Measurements from ENCODE around the gene MESD. TPM values are rescaled to one million over a fixed set of nuclear protein-coding genes. Genes with fewer than 3 reads are reported as not detected.
A peak's percentile ranks its signal among the peaks of the same experiment; 100 is the strongest.

The MESD gene
- total and polyA plus RNA-seq, 11 donors, result 11.2 to 19.8 (median 14.8) TPM

DNA sequence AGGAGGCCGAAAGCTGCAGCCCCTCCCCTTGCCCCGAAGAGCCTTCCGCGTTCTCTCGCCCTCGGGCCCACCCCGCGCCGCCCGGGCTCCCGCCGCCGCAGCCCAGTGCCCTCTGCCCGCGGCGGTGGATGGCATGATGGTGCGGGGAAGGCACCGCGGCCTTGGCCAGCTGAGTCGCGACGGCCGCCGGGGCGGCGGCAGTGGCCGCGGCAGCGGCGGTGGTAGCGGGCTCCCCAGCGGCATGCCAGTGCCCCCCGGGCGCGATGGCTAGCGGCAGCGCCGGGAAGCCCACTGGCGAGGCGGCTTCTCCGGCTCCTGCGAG lies 12.4 kb upstream of the MESD start:
- H3K4me3 ChIP-seq, result peak overlapping the region; percentile 57 to 98 (median 90)
- TF ChIP-seq POLR2A (IDR thresholded peaks at IDR 0.05) (no peak), CTCF (IDR thresholded peaks at IDR 0.05) (no peak)
- DNase-seq (no peak), ATAC-seq (peak in 1 of 4 donors; percentile 14)
- H3K27me3 ChIP-seq, result peaks cover 0 to 7% (median 0%) of the 10 kb centered on the region in 9 donors
- H3K9me3 ChIP-seq, result no peaks in the 10 kb centered on the region
- H3K36me3 ChIP-seq, result peaks cover 0 to 25% (median 8%) of the 10 kb centered on the region in 9 donors
- intact Hi-C loops (cut with DNase I), result loop anchor here in 8 of 10 donors (5.0 to 10.0 kb wide), 4 partner anchors 35 to 103 kb away; no protein-coding TSS in a partner anchor
- 0 to 3% (median 2%) methylated on average over 2 to 42 of the region's 42 CpGs for WGBS, 4 donors
- peaks cover 5 to 65% (median 44%) of the 10 kb centered on the region in 12 donors for H3K4me1 ChIP-seq
- H3K27ac ChIP-seq, result peak overlapping the region; percentile 88 to 100 (median 99)

- peak overlapping the region; percentile 57 to 98 (median 90) for H3K4me3 ChIP-seq
- DNase-seq (peak; percentile 75 to 84 (median 78)), ATAC-seq (peak in 3 of 4 donors; percentile 49 to 66 (median 51))
- H3K27ac ChIP-seq, result peak overlapping the region; percentile 88 to 100 (median 99)
- peaks cover 0 to 7% (median 0%) of the 10 kb centered on the region in 9 donors for H3K27me3 ChIP-seq
- WGBS, 4 donors, result 0 to 1% (median 0%) methylated on average over 46 to 110 of the region's 110 CpGs
- H3K9me3 ChIP-seq, result peaks cover 0 to 3% (median 0%) of the 10 kb centered on the region in 12 donors
- intact Hi-C loops (cut with DNase I), result loop anchor here in 9 of 10 donors (2.0 to 10.0 kb wide), 5 partner anchors 36 to 103 kb away; no protein-coding TSS in a partner anchor
- peaks cover 0 to 25% (median 8%) of the 10 kb centered on the region in 9 donors for H3K36me3 ChIP-seq
- H3K4me1 ChIP-seq, result peaks cover 5 to 62% (median 41%) of the 10 kb centered on the region in 12 donors
- TF ChIP-seq POLR2A (IDR thresholded peaks at IDR 0.05) (peak in 1 of 2 donors; percentile 18), CTCF (IDR thresholded peaks at IDR 0.05) (no peak)
These were observed 11.8 kb upstream of the MESD start for GRCh38 chr15:81001152-81002008.

GRCh38 chr15:81000624-81001151 lies 11.1 kb upstream of the MESD start, which contains the start of gene TLNRD1:
Gene TLNRD1 (plus strand): TSS chr15:81000923. CDS start chr15:81002272, 1,349 bp downstream.
- Histone ChIP-seq H3K27ac (peak within 1 kb of the TSS; percentile 88 to 100 (median 99)), H3K4me3 (peak within 1 kb of the TSS; percentile 57 to 98 (median 90)), H3K4me1 (peaks cover 3 to 55% (median 34%) of the 10 kb centered on the region in 12 donors), H3K36me3 (peaks cover 0 to 25% (median 8%) of the 10 kb centered on the region in 9 donors), H3K27me3 (peaks cover 0 to 7% (median 0%) of the 10 kb centered on the region in 9 donors), H3K9me3 (peaks cover 0 to 5% (median 0%) of the 10 kb centered on the region in 12 donors)
- DNase-seq (peak; percentile 93 to 95 (median 94)), ATAC-seq (peak; percentile 60 to 87 (median 83))
- intact Hi-C loops (cut with DNase I), result loop anchor here in 9 of 10 donors (2.0 to 10.0 kb wide), 5 partner anchors 37 to 104 kb away; no protein-coding TSS in a partner anchor
- TF ChIP-seq CTCF (IDR thresholded peaks at IDR 0.05), result no peak
- TF ChIP-seq POLR2A (IDR thresholded peaks at IDR 0.05), result peak in 1 of 2 donors; percentile 81
- 0 to 1% (median 0%) methylated on average over 25 to 66 of the region's 66 CpGs for WGBS, 4 donors

All from heart left ventricle (tissue), 16 donors.